Ramos (cell line): ENCODE data around the gene APOBEC3B.
"Not testable (repeated sequence)": the region's sequence is repeated elsewhere in the genome, so short reads cannot be mapped to it uniquely, and the experiment has no call there.

Source experiments
- in situ Hi-C: fragments of 300-500 bp; cut with MboI; formaldehyde crosslinking; loops from one replicate; pipeline ENCODE4 v1.14.3; 2022; ENCODE audit warnings: low sequenced_read_pairs; ENCODE audit not compliant: unreplicated experiment

APOBEC3B gene

DNA sequence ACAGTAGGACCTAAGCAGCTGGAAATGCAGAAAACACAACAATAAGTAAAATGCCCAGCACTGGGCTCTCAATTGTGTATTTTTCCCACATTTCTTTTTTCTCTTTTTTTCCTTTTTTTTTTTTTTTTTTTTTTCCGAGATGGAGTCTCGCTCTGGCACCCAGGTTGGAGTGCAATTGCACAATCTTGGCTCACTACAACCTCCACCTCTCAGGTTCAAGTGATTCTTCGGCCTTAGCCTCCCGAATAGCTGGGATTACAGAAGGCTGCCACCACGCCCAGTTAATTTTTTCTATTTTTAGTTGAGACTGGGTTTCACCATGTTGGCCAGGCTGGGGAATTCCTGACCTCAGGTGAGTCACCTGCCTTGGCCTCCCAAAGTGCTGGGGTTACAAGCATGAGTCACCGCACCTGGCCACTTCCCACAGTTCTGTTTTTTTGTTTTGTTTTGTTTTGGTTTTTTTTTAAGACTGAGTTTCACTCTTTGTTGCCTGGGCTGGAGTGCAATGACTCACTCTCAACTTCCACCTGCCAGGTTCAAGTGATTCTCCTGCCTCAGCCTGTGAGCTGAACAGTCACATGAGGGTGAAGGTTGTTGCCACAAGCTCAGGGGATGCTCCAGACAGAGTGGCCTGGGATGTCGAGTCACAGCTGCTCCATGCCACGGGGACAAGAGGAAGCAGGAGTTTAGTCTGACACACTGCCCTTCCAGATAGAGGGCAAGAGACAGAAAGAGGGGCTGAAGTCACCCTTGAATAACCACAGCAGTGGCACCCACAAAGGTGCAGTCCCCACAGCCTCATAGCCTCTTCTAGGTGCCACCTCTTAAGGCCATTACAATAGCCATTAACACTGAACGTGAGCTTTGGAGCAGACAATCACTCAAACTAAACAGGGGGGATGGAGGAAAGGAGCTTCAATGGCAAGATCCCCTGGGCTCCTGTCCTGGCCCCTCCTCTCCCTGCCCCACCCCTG, 2.9 kb downstream of the APOBEC3B start:
- in situ Hi-C loops = not testable (repeated sequence)

DNA sequence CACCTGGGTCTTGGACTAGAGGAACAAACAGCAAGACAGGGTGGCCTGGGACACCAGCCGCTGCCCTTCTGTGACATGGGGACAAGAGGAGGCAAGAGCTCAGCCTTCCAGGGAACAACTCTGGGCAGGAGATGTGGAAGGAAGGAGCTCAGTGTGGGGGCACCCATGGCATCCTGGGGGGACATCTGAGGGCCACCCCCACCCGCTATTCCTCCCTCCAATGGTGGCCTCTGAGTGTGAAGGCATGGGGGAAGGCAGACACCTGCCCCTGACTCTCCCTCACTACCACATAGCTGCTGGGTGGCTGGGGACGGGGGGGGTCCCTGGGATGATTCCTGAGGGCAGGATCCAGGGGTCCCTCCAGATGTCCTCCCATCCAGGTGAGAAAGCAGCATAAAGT, 4.5 kb downstream of the APOBEC3B start:
- in situ Hi-C loops = no loop called here

DNA sequence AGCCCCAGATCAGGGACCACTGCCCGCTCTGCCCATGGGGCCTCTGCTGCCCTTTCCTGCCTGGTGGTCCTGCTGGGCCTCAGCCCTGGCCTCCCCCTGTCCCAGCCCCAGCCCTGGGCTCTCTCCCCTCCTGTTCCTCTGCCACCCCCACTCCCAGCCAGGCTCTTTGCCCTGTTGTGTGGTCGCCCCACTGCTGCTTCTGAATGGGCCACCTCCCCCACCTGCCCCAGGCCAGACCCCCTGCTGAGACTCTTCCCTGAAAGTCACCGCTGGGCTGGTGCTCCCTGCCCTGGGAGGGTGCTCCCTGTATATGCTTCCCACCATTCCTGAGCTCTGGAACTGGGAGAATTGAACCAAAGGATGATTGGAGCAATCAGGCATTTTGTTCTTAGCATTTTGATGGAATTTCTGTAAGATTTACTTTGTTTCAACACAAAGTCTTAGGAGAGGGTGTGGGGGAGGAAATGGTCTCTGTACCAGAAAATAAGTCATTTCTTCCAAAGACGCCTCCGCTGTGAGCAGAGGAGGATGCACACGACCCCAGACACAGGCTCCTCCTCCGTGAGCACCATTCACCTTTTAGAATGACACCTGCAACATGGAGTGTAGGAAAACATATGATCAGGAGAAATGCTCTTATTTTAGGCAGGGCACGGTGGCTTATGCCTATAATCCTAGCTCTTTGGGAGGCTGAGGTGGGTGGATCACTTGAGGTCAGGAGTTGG, 5.2 kb downstream of the APOBEC3B start:
- in situ Hi-C loops = no loop called here

DNA sequence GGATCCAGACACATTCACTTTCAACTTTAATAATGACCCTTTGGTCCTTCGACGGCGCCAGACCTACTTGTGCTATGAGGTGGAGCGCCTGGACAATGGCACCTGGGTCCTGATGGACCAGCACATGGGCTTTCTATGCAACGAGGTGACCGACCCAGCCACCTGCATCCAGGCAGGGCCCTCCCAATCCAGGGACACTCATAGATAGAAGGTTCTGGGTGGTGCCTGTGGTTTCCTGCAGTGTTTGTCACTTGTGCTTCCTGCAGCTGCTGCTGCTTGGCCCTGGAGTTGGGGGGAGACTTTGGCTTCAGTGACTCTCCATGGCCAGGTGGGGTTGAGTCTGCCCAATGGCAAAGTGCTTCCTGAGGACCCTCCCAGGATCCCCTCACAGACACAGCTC, 7.3 kb downstream of the APOBEC3B start:
- in situ Hi-C loops = no loop called here

DNA sequence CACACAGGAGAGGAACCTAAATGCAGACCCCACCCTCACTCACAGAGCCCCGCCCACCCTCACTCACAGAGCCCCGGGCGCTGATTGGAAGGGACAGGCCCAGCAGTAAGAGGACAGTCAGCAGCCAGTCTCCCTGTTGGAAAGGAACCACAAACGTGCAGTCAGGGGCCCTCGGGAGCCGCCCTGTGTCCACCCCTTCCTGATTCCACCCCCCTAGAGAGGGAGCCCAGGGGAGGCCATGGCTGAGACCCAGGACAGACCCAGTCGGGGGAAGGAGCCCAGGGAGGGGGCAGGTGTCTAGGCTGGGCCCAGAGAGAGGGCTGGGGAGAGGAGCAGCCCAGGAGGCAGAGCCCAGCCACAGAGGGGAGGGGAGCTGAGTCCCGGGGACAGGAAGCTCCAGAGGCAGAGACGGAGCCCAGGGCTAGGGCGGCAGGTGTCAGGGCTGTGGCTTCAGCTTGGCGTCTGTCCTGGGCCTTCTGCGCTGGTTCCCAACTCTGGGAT, 10.8 kb downstream of the APOBEC3B start:
- in situ Hi-C loops = not testable (repeated sequence)

DNA sequence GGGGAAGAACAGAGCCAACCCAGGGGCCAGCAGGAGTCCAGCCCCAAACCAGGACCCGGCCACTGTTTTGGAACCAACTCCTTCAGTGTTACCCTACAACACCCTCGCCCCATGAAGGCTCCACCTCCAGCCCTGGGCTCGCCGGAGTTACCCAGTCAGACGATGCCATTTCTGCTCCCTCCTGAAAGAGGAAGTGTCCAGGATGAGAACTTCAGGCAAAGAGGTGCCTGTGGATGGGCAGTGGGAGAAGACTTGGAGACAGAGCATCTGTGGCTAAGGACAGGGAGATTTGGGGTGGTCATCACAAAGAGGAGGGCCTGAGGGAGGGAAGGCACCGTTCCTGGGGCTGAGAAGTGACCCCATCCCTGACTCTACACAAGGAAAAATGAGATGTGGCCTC, 14.0 kb downstream of the APOBEC3B start:
- in situ Hi-C loops = no loop called here

DNA sequence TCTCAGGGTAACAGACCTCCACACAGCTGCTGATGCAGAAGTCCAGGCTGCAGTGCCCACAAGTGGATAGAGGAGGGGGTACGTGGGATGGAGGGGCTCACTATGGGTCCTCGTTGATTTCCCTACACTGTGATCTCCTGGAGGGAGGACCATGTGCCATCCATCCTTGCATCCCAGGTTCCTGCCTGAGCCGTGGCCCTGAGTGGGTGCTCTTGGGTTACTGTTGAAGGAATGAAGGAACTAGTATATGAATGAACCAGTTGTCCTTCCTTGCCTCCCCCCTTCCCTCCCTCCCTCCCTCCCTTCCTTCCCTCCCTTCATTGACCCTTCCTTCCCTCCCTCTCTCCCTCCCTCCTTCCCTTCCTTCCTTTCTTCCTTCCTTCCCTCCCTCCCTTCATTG, 15.4 kb downstream of the APOBEC3B start:
- in situ Hi-C loops = no loop called here

DNA sequence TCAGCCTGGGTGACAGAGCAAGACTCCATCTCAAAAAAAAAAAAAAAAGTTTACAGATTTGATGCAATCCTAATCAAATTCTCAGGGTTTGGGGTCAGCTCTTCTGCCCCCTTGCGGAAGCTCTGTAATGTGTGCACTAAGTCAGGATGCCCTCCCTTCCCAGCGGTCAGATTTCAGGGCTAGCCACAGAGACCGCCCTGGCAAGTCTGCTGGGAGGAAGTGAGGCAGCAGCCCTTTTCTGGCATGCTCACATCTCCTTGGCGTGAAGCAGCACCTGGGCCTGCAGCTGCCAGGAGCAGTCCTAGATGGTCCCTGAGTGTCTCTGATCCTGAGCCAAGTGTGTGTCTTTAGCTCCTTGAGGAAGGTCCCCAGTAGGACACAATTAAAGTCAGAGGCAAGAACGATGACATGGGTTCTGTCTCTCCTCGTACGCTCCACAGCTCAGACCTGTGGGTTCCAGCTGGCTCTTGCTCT, 21.1 kb downstream of the APOBEC3B start:
- in situ Hi-C loops = no loop called here

DNA sequence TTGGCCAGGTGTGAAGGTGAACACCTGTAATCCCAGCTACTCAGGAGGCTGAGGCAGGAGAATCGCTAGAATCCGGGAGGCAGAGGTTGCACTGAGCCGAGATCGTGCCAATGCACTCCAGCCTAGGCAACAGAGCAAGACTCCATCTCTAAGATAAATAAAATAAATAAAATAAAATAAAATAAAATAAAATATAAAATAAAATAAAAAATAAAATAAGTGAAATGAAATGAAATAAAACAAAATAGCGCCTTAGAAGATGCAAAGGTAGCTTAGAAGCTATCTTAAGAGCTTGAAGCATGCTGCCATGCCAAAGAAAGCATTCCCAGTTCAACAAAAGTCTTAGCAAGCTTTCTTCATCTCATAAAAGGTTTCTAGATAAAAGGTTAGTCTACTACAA, 25.0 kb downstream of the APOBEC3B start:
- in situ Hi-C loops = no loop called here

DNA sequence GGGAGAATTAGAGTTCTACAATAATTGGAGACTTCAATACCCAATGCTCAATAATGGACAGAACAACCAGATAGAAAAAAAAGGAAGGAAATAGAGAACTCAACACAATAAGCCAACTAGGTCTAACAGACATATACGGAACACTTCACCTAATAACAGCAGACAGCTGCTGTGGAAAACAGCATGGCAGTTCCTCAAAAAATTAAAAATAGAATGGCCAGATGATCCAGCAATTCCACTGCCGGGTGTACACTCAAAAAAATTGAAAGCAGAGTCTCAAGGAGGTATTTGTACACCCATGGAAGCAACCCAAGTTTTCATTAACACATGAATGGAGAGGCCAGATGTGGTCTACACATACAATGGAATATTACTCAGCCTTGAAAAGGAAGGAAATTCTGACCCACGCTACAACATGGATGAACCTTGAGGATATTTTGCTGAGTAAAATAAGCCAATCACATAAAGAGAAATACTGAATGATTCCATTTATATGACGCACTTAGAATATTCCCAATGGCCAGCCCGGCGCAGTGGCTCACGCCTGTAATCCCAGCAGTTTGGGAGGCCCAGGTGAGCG, 26.2 kb downstream of the APOBEC3B start:
- in situ Hi-C loops = not testable (repeated sequence)

DNA sequence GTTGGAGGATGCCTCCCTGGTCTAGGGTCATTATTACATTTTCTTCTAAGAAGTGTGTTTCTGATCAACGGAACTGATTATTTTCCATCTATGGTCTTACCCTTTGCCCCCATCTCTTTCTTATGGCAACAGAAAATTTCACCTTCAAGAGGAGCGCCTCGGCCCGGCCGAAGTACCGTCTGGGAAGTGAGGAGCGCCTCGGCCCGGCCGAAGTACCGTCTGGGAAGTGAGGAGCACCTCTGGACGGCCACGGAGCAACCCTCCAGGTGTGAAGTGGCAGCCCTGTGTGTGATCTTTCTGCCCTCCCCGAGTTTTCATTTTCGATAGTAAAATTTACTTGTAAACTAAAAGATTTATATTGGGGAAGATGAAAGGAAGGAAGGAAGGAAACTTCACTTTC, 28.8 kb downstream of the APOBEC3B start:
- in situ Hi-C loops = loop anchor here (5.0 kb wide), 1 partner anchor 106 kb away; no protein-coding TSS in a partner anchor

DNA sequence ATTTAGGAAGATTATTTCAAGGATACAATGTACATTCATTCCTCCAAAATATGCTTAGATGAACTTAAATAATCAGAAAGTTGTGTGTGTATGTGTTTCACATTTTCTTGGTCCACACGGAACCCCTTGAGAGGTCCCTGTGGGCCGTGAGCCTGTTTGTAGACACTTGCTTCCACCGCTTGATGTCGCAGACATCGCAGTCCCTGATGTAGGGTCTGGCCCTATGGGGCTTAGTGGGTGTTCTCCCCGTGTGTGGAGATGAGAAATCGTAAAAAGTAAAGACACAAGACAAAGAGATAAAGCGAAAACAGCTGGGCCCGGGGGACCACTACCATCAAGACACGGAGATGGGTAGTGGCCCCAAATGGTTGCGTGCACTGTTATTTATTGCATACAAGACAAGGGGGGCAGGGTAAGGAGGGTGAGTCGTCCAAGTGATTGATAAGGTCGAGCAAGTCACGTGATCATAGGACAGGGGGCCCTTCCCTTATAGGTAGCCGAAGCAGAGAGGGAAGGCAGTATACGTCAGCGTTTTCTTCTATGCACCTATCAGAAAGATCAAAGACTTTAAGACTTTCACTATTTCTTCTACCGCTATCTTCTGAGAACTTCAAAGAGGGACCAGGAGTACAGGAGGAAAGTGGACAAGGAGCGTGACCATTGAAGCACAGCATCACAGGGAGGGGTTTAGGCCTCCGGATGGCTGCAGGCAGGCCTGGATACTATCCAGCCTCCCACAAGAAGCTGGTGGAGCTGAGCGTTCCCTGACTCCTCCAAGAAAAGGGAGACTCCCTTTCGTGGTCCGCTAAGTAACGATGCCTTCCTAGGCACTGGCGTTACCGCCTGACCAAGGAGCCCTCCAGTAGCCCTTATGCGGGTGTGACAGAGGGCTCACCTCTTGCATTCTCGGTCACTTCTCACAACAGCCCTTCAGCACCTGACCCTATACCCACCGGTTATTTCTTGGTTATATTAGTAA, 30.7 kb downstream of the APOBEC3B start:
- in situ Hi-C loops = loop anchor here (5.0 kb wide), 1 partner anchor 104 kb away; no protein-coding TSS in a partner anchor

DNA sequence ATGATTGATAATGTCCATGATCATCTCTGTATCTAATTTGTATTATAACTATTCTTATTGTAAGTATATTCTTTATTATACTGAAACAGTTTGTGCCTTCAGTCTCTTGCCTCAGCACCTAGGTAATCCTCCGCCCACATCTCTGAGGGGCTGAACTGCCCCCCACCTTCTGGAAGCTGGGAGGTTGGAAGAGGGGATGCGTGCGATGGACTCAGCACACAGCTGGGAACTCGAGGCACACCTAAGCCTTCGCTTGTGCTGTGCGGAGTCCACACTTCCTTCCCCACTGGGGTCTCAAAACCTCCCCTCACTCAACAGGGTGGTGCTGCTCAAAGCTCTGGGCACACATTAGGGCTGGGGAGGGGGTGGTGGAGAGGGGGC, 31.4 kb downstream of the APOBEC3B start:
- in situ Hi-C loops = loop anchor here (5.0 kb wide), 1 partner anchor 104 kb away; no protein-coding TSS in a partner anchor

DNA sequence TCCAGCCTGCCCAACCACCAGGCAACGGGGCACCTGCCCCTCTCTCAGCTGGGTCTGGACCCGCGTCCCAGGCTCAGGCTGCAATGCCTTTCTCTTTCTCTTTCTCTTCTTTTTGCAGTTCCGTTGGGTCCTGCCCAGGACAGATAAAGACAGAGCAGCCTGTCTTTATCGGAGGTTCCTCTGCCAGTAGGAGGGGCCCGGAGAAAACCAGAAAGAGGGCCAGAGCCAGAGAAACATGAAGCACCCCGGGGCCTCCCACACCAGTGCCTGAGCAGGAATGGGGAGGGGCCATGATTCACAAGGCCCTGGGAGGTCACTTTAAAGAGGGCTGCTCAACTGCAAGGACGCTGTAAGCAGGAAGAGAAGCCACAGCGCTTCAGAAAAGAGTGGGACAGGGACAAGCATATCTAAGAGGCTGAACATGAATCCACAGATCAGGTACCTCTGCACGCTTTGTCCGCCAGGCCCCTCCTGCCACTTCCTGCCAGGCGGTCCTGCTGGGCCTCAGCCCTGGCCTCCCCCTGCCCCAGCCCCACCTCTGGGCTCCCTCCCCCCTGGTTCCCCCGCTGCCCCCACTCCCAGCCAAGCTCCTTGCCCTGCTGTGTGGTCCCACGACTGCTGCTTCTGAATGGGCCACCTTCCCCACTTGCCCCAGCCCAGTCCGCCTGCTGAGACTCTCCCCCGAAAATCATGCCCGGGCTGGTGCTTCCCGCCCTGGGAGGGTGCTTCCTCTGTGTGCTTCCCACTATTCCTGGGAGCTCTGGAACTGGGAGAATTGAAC, 32.0 kb downstream of the APOBEC3B start, which contains the start of gene APOBEC3C:
APOBEC3C (plus strand) TSS at position 316 of the 781 bp plus-strand sequence; CDS start at position 422, 106 bp downstream.
- in situ Hi-C loops = loop anchor here (5.0 kb wide), 1 partner anchor 103 kb away; no protein-coding TSS in a partner anchor

DNA sequence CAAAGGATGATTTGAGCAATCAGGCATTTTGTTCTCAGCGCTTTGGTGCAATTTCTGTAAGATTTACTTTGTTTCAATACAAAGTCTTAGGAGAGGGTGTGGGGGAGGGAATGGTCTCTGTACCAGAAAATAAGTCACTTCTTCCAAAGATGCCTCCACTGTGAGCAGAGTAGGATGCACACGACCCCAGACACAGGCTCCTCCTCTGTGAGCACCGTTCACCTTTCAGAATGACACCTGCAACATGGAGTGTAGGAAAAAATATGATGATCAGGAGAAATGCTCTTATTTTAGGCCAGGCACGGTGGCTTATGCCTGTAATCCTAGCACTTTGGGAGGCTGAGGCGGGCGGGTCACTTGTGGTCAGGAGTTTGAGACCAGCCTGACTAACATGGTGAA, 32.6 kb downstream of the APOBEC3B start:
- in situ Hi-C loops = loop anchor here (5.0 kb wide), 1 partner anchor 103 kb away; no protein-coding TSS in a partner anchor

DNA sequence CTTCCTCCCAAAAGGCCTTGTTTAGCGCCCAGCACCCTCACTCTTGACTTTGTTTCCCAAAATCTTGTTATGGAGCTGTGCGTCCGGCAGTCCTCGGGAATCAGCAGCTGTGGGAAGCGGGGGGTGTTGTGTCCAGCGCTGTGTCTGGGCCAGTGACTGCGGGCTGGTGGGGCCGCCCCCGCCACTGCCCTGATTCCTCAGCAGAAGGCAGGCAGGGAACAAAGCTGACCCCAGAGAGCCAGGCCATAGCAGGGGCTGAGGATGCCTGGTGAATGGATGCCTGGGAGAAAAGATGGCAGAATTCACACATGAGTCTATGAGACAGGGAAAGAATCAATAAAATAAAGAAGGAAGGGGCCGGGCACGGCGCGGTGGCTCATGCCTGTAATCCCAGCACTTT, 34.4 kb downstream of the APOBEC3B start:
- in situ Hi-C loops = no loop called here

DNA sequence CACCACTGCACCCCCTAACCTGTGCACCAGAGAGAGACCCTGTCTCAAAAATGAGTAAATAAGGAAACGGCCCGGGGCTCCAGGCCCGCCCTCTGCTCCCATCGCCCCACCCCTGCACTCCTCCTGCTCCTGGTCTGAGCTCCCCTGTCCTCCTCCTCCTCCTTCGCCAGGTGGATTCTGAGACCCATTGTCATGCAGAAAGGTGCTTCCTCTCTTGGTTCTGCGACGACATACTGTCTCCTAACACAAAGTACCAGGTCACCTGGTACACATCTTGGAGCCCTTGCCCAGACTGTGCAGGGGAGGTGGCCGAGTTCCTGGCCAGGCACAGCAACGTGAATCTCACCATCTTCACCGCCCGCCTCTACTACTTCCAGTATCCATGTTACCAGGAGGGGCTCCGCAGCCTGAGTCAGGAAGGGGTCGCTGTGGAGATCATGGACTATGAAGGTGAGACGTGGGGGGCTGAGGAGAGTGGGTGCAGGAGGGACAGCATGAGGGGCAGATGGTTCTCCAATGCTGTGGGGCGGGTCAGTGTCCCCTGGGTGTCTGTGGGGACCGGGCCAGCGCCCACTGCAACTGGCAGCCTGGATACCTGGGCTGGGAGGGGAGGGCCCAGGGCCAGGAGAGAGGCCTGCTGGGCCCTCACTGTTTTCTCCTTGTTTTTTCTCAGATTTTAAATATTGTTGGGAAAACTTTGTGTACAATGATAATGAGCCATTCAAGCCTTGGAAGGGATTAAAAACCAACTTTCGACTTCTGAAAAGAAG, 35.6 kb downstream of the APOBEC3B start:
- in situ Hi-C loops = no loop called here
